HUDEP-2 (cell line): ENCODE measurements around the gene FITM1.

ENCODE experiments used
- DNase-seq, 76 experiments: peaks; one replicate each; lab custom pipeline; 2025; ENCODE audit not compliant: unreplicated experiment in 76 of 76; lab: John Stamatoyannopoulos, UW

The FITM1 gene

DNA sequence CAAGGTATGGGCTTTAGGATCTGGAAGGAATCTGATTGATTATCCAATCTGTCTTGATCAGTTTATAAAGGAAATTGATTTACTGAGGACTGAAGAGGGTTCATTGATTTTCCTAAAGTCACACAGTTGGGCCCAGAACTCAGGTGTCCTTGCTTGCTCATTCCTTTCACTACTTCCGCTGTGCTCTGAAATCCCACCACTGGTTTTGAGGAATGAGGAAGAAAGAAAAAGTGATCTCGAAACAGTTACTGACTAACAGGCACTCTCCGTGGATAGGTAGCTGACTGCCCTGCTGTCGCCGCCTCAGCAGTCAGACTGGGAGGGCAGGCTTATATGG, at the start of gene FITM1:
FITM1 (plus strand) TSS at position 280 of the 337 bp plus-strand sequence. CDS start 905 bp downstream, outside the sequence.
- no peak for DNase-seq

DNA sequence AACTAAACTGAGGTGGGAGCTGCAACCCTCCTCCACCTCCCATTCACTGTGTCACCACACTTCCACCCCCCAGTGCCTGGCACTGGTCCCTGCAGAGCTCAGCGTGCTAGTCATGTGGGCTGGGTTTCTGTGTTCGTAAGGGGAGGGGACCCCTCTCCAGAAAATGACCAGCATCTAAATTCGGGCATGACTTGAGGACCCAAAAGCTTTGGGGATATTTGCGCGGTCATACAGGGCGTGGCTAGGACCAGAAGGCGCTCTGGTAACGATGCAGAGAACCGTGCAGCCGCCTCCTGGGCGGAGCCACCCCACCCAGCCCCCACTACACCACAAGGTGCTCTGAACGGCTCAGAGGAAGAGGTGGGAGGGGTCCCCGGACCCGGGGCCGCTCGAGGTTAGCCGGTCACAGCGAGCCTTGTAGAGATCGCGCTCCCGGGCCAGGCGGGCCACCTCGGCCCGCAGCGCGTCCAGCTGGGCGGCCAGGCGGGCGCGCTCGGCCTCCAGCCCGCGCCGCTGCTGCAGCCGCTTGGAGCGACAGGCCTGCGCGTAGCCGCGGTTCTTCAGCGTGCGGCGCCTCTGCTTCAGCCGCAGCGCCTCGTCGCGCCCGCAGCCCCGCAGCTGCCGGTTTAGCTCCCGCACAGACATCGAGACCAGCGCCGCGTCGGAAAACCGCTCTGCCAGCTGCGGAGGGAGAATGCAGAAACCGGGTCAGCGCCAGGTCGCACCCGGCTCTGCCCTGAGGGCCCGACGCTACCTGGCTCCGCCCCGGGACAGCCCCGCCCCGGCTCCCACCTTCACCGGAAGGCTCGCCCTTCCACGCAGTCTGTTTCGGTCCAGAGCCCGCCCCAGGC, 49.3 kb upstream of the FITM1 start:
- peak in 21 of 76 experiments; percentile 2 to 50 (median 18) for DNase-seq

DNA sequence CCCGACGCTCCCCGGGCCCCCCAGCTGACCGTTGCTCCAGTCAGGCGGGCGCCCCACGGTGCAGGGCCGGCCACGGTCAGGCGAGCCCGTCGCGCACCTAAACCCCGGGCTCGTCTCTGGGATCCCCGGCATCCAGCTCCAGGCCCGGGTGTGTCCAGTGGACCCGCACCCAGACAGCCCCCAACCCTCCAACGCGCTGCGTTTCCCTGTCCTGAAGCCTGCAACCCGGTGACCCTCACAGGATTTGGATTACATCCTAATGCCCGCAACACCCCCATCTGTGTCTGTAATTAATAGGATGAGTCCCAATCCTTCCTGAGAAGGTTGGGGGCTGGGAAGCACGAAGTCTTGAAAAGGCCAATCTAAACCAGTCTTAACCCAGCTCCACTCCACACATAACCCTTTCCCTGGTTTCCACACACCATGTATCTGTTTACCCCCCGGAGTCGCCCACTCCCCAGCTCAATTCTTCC, 48.7 kb upstream of the FITM1 start:
- DNase-seq, result no peak

DNA sequence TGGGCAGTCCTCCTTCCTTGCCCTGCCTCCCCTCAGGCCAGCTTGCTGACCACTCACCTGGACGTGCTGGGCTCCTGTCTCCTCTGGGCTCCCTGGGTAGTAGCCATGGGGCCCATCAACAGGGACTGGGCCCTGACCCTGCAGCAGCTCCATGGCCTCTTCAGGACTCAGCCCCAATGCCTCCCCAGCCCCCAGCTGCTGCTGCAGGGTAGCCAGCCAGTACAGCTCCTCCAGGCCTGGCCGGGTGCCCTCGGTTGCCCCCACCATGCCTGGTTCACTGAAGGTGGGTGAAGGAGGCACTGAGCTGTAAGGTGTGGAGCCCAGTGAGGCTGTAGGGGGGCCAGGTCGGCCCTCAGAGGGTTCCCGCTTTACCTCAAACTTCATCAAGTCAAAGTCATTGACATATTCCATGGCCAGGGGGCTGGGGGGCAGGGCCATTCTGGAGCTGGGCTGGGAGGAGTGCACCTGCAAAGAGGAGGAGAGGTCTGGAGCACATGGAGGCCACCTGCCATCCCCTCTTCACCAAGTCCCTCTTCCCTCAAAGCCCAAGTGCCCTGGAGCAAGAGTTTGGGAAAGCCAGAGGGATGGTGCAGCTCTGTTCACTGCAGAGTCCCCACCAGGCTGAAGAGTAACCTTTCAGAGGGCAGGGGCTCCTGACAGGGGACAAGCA, 47.9 kb upstream of the FITM1 start:
- no peak for DNase-seq

GRCh38 chr14:24083462-24083861, 47.0 kb upstream of the FITM1 start:
- no peak for DNase-seq

- no peak for DNase-seq
Observed at GRCh38 chr14:24084440-24084839, 46.0 kb upstream of the FITM1 start.

DNA sequence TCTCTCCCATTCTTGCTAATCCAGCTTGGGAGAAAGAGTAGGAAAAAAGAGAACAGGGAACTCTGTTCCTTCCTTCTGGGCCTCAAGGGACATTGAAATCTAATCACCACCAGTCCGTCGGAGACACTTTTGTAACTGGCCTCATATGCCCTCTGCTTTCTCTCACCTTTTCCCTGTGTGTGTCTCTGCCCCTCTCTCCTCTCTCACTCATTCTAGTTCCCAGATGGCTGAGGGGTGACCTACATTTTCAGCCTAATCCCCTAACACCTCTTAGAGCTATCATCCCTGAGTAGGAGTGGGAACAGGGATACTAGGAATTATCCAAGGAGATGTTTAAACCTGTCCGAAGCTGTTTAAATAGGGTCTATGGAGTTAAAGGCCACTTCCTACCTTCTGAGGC, 45.2 kb upstream of the FITM1 start:
- DNase-seq, result no peak

GRCh38 chr14:24086193-24086955, 44.1 kb upstream of the FITM1 start:
- DNase-seq, result no peak

DNA sequence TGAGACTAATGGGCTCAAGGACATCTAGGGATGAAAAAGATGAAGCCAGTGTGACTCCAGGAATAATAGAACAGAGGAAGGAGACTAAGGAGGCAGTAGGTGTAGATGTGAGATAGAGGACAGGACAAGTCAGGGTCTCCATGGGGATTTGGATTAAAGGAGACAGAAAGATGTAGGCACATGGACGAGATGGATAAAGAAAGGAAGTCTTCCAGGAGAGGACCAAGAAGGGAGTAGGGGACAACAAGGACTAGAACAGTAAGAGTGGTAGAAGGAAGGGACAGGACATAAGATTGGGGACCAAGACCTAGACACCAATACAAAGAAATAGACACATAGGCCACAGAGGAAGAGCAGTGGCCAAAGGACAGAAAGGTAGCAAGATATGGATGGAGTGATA, 43.5 kb upstream of the FITM1 start:
- DNase-seq, result no peak

DNA sequence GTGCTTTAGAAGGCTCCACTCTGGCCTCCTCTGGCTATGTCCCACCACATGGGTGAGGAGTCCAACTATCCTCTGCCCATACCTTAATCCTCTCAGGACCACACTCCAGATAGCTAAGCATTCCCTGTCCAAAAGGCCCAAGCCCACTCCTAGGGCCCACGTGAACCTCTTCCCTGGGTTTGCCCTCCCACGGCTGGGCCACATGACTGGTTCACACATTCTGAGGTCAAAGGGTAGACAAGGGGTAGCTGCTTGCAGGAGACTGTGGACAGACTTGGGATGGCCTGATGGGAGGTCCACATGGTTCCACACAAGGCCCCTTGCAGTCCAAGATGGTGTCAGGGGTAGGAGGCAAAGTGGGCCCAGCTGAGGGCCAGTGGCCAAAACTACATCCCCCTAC, 42.4 kb upstream of the FITM1 start:
- DNase-seq, result no peak

DNA sequence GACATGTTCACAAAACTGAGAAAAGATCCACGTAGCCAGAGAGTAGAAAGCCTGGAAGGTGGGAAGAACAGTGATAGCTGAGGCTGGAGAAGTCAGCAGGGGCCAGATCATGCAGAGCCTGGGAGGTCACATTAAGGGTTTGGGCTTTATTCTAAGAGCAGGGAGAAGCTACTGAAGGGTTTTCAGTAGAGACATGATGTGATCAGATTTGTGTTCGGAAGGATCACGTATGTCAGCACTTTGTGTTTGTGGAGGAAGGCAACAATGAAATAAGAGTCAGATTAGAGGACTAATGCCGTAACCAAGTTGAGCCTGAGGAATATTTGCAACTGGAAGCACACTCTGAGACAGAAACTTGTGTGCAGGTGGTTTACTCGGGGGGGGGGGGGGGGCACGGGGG, 40.6 kb upstream of the FITM1 start:
- no peak for DNase-seq

GRCh38 chr14:24092110-24092504, 38.4 kb upstream of the FITM1 start:
- no peak for DNase-seq

GRCh38 chr14:24092505-24093206, 37.8 kb upstream of the FITM1 start:
- DNase-seq, result no peak

DNA sequence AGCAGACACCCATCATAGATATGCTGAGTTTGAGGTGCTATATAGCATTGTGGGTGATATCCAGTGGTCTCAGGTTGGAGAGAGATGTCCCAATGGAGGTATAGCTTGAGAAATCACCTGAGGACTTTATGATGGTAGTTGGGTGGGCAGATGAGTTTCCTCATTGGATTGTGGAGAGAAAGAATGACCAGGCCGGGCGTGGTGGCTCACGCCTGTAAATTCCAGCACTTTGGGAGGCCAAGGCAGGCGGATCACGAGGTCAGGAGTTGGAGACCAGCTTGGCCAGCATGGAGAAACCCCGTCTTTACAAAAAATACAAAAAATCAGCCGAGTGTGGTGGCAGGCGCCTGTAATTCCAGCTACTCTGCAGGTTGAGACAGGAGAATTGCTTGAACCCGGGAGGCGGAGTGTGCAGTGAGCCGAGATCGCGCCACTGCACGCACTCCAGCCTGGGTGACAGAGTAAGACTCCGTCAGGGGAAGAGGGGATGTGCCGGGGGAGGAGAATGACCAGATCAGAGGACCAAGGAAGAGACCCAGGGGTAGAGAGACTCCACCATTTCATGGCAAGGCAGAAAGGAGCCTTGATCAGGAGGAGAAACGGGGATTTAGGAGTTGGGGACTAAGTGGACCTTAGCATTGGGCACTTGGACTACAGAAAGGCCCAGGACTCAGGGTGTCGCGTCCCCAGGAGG, 37.1 kb upstream of the FITM1 start:
- DNase-seq, result no peak

GRCh38 chr14:24093901-24094840, 36.3 kb upstream of the FITM1 start, which contains the start of gene PCK2:
TSS of gene PCK2 (plus strand) at chr14:24094311. CDS start at chr14:24094406, 95 bp downstream.
- peak in 75 of 76 experiments; percentile 74 to 98 (median 96) for DNase-seq

DNA sequence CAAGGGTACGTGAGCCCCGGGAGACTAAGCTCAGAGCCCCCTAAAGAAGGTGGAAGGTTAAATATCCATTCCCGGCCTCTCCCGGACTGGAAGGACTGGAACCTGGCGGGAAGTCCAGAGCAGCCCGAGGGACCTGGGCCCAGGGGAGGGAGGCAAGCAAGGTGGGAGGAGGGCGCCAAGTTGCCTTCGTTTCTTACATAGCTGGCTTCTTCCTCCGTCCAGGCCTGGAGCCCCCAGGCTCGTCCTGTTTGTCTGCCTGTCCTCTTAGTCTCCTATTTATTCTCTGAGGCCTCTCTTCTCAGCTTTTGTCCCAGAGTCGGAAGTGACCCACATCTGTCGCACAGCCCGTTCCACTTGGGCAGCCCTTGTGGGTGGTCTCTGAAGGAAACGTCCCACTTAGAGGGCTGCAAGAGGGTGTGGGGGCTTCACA, 35.6 kb upstream of the FITM1 start:
- DNase-seq, result peak in 13 of 76 experiments; percentile 19 to 81 (median 37)

- peak in 75 of 76 experiments; percentile 55 to 96 (median 89) for DNase-seq
Observed at GRCh38 chr14:24095271-24096068, 35.0 kb upstream of the FITM1 start.
